CD4-positive, alpha-beta T cell (primary cell): Measurements from ENCODE around the gene CXXC5. TPM values are rescaled to one million over a fixed set of nuclear protein-coding genes. Genes with fewer than 3 reads are reported as not detected.
"Not testable (repeated sequence)": the region's sequence is repeated elsewhere in the genome, so short reads cannot be mapped to it uniquely, and the experiment has no call there.

Experiments
- ATAC-seq: fragments of 200-7000 bp; cut with Tn5 transposase; one replicate; pipeline ENCODE4 v1.10.0; 2022; ENCODE audit warnings: mild to moderate bottlenecking; ENCODE audit not compliant: poor library complexity
- CTCF ChIA-PET: fragments of 350-600 bp; sonication (Branson Sonifier 250); formaldehyde crosslinking; loops from one replicate; lab custom pipeline; 2021; ENCODE audit warnings: antibody characterized with exemption, inconsistent platforms; lab: Charles Lee
- POLR2A ChIA-PET: fragments of 350-600 bp; sonication (Branson Sonifier 250); formaldehyde crosslinking; loops from one replicate; lab custom pipeline; 2021; ENCODE audit warnings: antibody characterized with exemption, inconsistent platforms; lab: Charles Lee
- DNase-seq, 14 experiments: peaks; one replicate each; pipeline ENCODE4 v3.0.0-alpha.2; 2013 to 2020; ENCODE audit warnings: mixed read lengths in 2 of 14
- H3K27ac ChIP-seq, 2 donors: one replicate each; pipeline versions ENCODE4 v1.5.1 to v1.7.0; 2013; ENCODE audit warnings: low read length in 2 of 2, low read depth in 1 of 2, mild to moderate bottlenecking in 1 of 2
- H3K27me3 ChIP-seq, 2 experiments: 1 replicate in 1 of 2; 2 replicates in 1 of 2; pipeline versions ENCODE4 v1.6.1 to v1.7.0; 2013; ENCODE audit warnings: low read length in 2 of 2, control low read depth in 1 of 2, mild to moderate bottlenecking in 1 of 2, moderate library complexity in 1 of 2; ENCODE audit not compliant: insufficient read depth in 2 of 2, control insufficient read depth in 1 of 2
- H3K36me3 ChIP-seq: one replicate; pipeline ENCODE4 v1.6.1; 2013; ENCODE audit warnings: low read length, control low read depth; ENCODE audit not compliant: insufficient read depth
- H3K4me1 ChIP-seq: one replicate; pipeline ENCODE4 v1.6.1; 2013; ENCODE audit warnings: low read length, control low read depth; ENCODE audit not compliant: insufficient read depth
- H3K4me3 ChIP-seq: one replicate; pipeline ENCODE4 v1.5.1; 2013; ENCODE audit warnings: mild to moderate bottlenecking, low read length, moderate library complexity
- H3K9me3 ChIP-seq, 2 experiments: 1 replicate in 1 of 2; 2 replicates in 1 of 2; pipeline versions ENCODE4 v1.6.1 to v1.7.0; 2013; ENCODE audit warnings: low read length in 2 of 2, mild to moderate bottlenecking in 2 of 2, control low read depth in 1 of 2, moderate library complexity in 1 of 2; ENCODE audit not compliant: control insufficient read depth in 1 of 2, insufficient read depth in 1 of 2
- H3K27ac Mint-ChIP-seq: one replicate; pipeline ENCODE4 v1.8.0; 2020; ENCODE audit warnings: mixed read lengths
- H3K27me3 Mint-ChIP-seq: one replicate; pipeline ENCODE4 v1.8.0; 2021; ENCODE audit warnings: mixed read lengths
- H3K36me3 Mint-ChIP-seq: one replicate; pipeline ENCODE4 v1.8.0; 2021; ENCODE audit warnings: low read depth, mixed read lengths
- H3K4me1 Mint-ChIP-seq: one replicate; pipeline ENCODE4 v1.8.0; 2021; ENCODE audit warnings: low read depth, mixed read lengths
- H3K4me3 Mint-ChIP-seq: one replicate; pipeline ENCODE4 v1.8.0; 2020; ENCODE audit warnings: mild to moderate bottlenecking, mixed read lengths
- H3K9me3 Mint-ChIP-seq: one replicate; pipeline ENCODE4 v1.8.0; 2020; ENCODE audit warnings: mixed read lengths
- intact Hi-C, 2 experiments: fragments of 100-400 bp; cut with DNase I in 1 of 2; cut with micrococcal nuclease in 1 of 2; formaldehyde crosslinking; loops; one replicate each; pipeline versions ENCODE4 v1.15.1 to v1.9.0; 2023 to 2025; cut with DNase I, micrococcal nuclease
- total RNA-seq, 174 experiments: library from RNA in 2 of 174; stranded (reverse) in 2 of 174; gene quantifications; one replicate each; pipeline ENCODE4 v1.2.3 and lab custom pipeline; 2021 to 2026
- TF ChIP-seq, protein P1 (sequence below): fragments of 200-600 bp; IDR thresholded peaks from one replicate; pipeline ENCODE4 v1.8.0; 2022; ENCODE audit warnings: antibody characterized with exemption, mild to moderate bottlenecking

CXXC5 gene
- total RNA-seq, 2 experiments from 2014 or later, result 1.9 to 2.7 TPM

DNA sequence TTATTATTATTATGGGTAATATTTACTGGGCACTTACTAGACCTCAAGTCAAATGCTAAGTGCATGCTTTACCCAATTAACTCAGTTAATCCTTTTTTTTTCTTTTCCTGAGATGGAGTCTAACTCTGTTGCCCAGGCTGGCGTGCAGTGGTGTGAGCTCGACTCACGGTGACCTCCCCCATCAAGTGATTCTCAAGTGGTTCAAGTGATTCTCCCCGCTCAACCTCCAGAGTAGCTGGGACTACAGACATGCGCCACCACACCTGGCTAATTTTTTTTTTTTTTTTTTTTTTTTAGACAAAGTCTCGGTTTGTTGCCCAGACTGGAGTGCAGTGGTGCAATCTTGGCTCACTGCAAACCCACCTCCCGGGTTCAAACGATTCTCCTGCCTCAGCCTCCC is 69.1 kb downstream of the CXXC5 start:
- peaks cover 4 to 5% of the 10 kb centered on the region in 2 experiments for H3K27me3 ChIP-seq
- peaks cover 5% of the 10 kb centered on the region for H3K4me1 ChIP-seq
- intact Hi-C loops, result no loop called here
- H3K9me3 Mint-ChIP-seq, result no peaks in the 10 kb centered on the region
- H3K4me3 Mint-ChIP-seq, result no peak overlapping the region
- H3K27ac ChIP-seq, result no peak overlapping the region
- H3K27me3 Mint-ChIP-seq, result peaks cover 13% of the 10 kb centered on the region
- no peak for DNase-seq
- TF ChIP-seq, protein P1, sequence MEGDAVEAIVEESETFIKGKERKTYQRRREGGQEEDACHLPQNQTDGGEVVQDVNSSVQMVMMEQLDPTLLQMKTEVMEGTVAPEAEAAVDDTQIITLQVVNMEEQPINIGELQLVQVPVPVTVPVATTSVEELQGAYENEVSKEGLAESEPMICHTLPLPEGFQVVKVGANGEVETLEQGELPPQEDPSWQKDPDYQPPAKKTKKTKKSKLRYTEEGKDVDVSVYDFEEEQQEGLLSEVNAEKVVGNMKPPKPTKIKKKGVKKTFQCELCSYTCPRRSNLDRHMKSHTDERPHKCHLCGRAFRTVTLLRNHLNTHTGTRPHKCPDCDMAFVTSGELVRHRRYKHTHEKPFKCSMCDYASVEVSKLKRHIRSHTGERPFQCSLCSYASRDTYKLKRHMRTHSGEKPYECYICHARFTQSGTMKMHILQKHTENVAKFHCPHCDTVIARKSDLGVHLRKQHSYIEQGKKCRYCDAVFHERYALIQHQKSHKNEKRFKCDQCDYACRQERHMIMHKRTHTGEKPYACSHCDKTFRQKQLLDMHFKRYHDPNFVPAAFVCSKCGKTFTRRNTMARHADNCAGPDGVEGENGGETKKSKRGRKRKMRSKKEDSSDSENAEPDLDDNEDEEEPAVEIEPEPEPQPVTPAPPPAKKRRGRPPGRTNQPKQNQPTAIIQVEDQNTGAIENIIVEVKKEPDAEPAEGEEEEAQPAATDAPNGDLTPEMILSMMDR, result no peak
- POLR2A ChIA-PET, result no interaction called here
- H3K9me3 ChIP-seq, result peaks cover 0 to 16% of the 10 kb centered on the region in 2 experiments
- ATAC-seq, result no peak
- CTCF ChIA-PET, result interaction anchor here (0.7 to 1.6 kb wide), 2 partner anchors 48 to 591 kb away, joined by 3 to 4 read pairs; no protein-coding TSS in a partner anchor
- H3K36me3 Mint-ChIP-seq, result no peaks in the 10 kb centered on the region
- no peak overlapping the region for H3K4me3 ChIP-seq
- H3K36me3 ChIP-seq, result no peaks in the 10 kb centered on the region
- H3K27ac Mint-ChIP-seq, result no peak overlapping the region
- peaks cover 5% of the 10 kb centered on the region for H3K4me1 Mint-ChIP-seq

DNA sequence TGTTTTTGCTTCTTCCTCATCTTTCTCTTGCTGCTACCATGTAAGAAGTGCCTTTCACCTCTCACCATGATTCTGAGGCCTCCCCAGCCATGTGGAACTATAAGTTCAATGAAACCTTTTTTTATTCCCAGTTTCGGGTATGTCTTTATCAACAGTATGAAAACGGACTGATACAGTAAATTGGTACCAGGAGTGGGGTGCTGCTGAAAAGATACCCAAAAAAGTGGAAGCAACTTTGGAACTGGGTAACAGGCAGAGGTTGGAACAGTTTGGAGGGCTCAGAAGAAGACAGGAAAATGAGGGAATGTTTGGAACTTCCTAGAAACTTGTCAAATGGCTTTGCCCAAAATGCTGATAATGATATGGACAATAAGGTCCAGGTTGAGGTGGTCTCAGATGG is 70.3 kb downstream of the CXXC5 start:
- H3K4me1 Mint-ChIP-seq, intact Hi-C loops, H3K9me3 Mint-ChIP-seq, H3K36me3 ChIP-seq, H3K27ac Mint-ChIP-seq, H3K36me3 Mint-ChIP-seq, CTCF ChIA-PET, H3K4me3 ChIP-seq, H3K4me1 ChIP-seq, DNase-seq, H3K27ac ChIP-seq, H3K4me3 Mint-ChIP-seq, H3K27me3 Mint-ChIP-seq, ATAC-seq, H3K27me3 ChIP-seq: not testable (repeated sequence)
- POLR2A ChIA-PET, result interaction anchor here (0.6 kb wide), 1 partner anchor 170 kb away, joined by 3 read pairs; no protein-coding TSS in a partner anchor
- H3K9me3 ChIP-seq, result peaks cover 0 to 16% of the 10 kb centered on the region in 2 experiments

DNA sequence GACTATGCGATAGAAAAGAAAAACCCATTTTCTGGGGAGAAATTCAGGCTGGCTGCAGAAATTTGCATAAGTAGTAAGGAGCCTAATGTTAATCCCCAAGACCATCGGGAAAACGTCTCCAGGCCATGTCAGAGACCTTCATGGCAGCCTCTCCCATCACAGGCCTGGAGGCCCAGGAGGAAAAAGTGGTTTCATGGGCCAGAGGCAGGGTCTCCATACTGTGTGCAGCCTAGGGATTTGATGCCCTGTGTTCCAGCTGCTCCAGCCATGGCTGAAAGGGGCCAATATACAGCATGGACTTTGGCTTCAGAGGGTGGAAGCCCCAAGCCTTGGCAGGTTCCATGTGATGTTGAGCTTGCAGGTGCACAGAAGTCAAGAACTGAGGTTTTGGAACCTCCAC is 71.8 kb downstream of the CXXC5 start:
- H3K36me3 Mint-ChIP-seq, H3K27me3 Mint-ChIP-seq, H3K27ac ChIP-seq, ATAC-seq, H3K4me3 Mint-ChIP-seq, CTCF ChIA-PET, H3K36me3 ChIP-seq, H3K4me1 Mint-ChIP-seq, H3K9me3 Mint-ChIP-seq, POLR2A ChIA-PET, intact Hi-C loops, DNase-seq, H3K27me3 ChIP-seq, H3K27ac Mint-ChIP-seq, H3K4me1 ChIP-seq, H3K4me3 ChIP-seq: not testable (repeated sequence)
- H3K9me3 ChIP-seq, result peaks cover 0 to 16% of the 10 kb centered on the region in 2 experiments

DNA sequence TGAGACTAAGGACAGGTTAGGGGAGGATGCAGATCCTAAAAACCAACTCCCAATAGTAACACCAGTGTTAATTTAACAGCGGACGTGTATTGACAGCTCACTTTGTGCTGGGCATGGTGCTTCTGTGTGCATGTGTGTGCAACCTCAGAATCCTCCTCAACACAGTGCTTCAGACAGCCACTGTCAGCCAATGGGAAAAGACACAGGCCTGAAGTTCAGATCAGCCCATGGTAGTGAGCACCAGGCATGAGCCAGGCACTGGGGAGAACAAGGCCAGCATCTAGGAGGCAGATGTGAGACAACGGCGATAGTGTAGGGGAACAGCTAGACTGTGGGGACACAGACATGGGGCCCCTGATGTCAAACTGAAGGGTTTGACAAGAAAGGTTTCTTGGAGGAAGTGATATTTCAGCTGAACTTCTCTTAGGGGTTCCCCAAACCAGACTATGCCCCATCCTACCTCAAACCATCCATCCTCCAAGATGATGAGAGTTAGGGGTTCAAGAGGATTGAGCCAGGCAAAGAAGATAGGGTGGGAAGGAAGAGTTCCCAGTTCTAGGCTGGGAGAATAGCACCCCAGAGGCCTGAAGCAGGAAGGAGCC is 75.9 kb downstream of the CXXC5 start:
- Mint-ChIP-seq H3K4me3 (no peak overlapping the region), H3K27ac (no peak overlapping the region), H3K4me1 (no peaks in the 10 kb centered on the region), H3K27me3 (no peaks in the 10 kb centered on the region), H3K36me3 (no peaks in the 10 kb centered on the region), H3K9me3 (no peaks in the 10 kb centered on the region)
- Histone ChIP-seq H3K36me3 (no peaks in the 10 kb centered on the region), H3K4me3 (no peak overlapping the region), H3K9me3 (peaks cover 0 to 12% of the 10 kb centered on the region in 2 experiments), H3K4me1 (no peaks in the 10 kb centered on the region), H3K27me3 (no peaks in the 10 kb centered on the region), H3K27ac (no peak overlapping the region)
- ATAC-seq (no peak), DNase-seq (peak in 1 of 14 experiments; percentile 2)
- POLR2A ChIA-PET, result no interaction called here
- CTCF ChIA-PET, result no interaction called here
- intact Hi-C loops, result no loop called here
- TF ChIP-seq, protein P1, result no peak
